Adrenal gland (tissue), 5 donors: ENCODE measurements around the gene FAM118B.

Source experiments
- CTCF ChIP-seq, 6 experiments: fragments of 450-650 bp in 4 of 6; fragments of 200-600 bp in 2 of 6; sonication (generic) in 1 of 6; IDR thresholded peaks; 1 replicate in 5 of 6; 2 replicates in 1 of 6; pipeline versions ENCODE4 v1.5.1 to v1.8.0; 2016 to 2021; ENCODE audit warnings: antibody characterized with exemption in 6 of 6, mild to moderate bottlenecking in 2 of 6, moderate library complexity in 1 of 6
- POLR2A ChIP-seq, 2 donors: fragments of 450-650 bp; IDR thresholded peaks; one replicate each; pipeline ENCODE4 v1.6.1; 2017; ENCODE audit warnings: antibody characterized with exemption in 2 of 2, mild to moderate bottlenecking in 2 of 2, moderate library complexity in 1 of 2
- donor health status: DM: no; HTN: no; CAD: no.

- TF ChIP-seq POLR2A (IDR thresholded peaks at IDR 0.05) (peak; percentile 78 to 85), CTCF (IDR thresholded peaks at IDR 0.05) (no peak)
Measured at GRCh38 chr11:126268708-126269579, 57.4 kb downstream of the FAM118B start, which contains the start of the genes FOXRED1 and SRPRA.
